HFF-Myc (cell line): ENCODE measurements around the gene ZNF70.
A peak's percentile ranks its signal among the peaks of the same experiment; 100 is the strongest.

Experiments used
- DNase-seq: peaks from one replicate; pipeline ENCODE4 v3.0.0-alpha.2; 2011; ENCODE audit warnings: low read depth; ENCODE audit errors: extremely low read depth
- H3K4me3 ChIP-seq: replicated peaks from 2 replicates; pipeline ENCODE4 v1.5.1; 2011; ENCODE audit warnings: low read depth, mild to moderate bottlenecking, control low read depth, low read length
- CTCF ChIP-seq: IDR thresholded peaks from 2 replicates; pipeline ENCODE4 v1.5.1; 2012; ENCODE audit warnings: mild to moderate bottlenecking, low read depth, low read length, control low read depth; ENCODE audit errors: missing control alignments

Gene ZNF70

GRCh38 chr22:23767673-23768548, 17.0 kb upstream of the ZNF70 start, which contains the start of gene CHCHD10:
CHCHD10 (minus strand) TSS chr22:23767972; CDS start chr22:23767874, 98 bp downstream.
- peak within 1 kb of the TSS; percentile 57 for H3K4me3 ChIP-seq
- DNase-seq: no peak
- TF ChIP-seq CTCF: peak; percentile 82

GRCh38 chr22:23767303-23767672, 16.4 kb upstream of the ZNF70 start:
- H3K4me3 ChIP-seq: peak overlapping the region; percentile 57
- DNase-seq: no peak
- TF ChIP-seq CTCF: no peak

- no peak for DNase-seq
- H3K4me3 ChIP-seq: no peak overlapping the region
- TF ChIP-seq CTCF: no peak
These were observed 14.3 kb upstream of the ZNF70 start for GRCh38 chr22:23764899-23765881.

- peak overlapping the region; percentile 25 for H3K4me3 ChIP-seq
- no peak for DNase-seq
- no peak for TF ChIP-seq CTCF
These were observed 13.0 kb upstream of the ZNF70 start for GRCh38 chr22:23763954-23764353.

GRCh38 chr22:23763579-23763945, 12.7 kb upstream of the ZNF70 start:
- no peak for DNase-seq
- TF ChIP-seq CTCF: no peak
- H3K4me3 ChIP-seq: peak overlapping the region; percentile 25

GRCh38 chr22:23762842-23763578, 12.1 kb upstream of the ZNF70 start, which contains the start of gene C22orf15:
C22orf15 (plus strand) TSS chr22:23762990; CDS start chr22:23763307, 317 bp downstream.
- no peak for DNase-seq
- H3K4me3 ChIP-seq: peak within 1 kb of the TSS; percentile 25
- no peak for TF ChIP-seq CTCF
